HEK293 (cell line): ENCODE data around the gene HESX1.

ENCODE experiments used
- CTCF ChIA-PET: fragments of 350-600 bp; formaldehyde crosslinking; extraction: SDS; loops from one replicate; lab custom pipeline; 2021; ENCODE audit warnings: antibody characterized with exemption; lab: Yijun Ruan, JAX
- POLR2A ChIA-PET: fragments of 300-600 bp; formaldehyde crosslinking; extraction: SDS; loops from one replicate; lab custom pipeline; 2020; ENCODE audit warnings: antibody characterized with exemption, inconsistent platforms; lab: Yijun Ruan, JAX
- H3K27ac ChIP-seq: fragments of 200-500 bp; sonication (Bioruptor generic); 2 replicates; pipeline ENCODE4 v1.5.1; 2014; ENCODE audit warnings: low read depth, low read length, control low read depth, inconsistent platforms; ENCODE audit errors: extremely low read depth
- H3K36me3 ChIP-seq, 2 experiments: fragments of 200-500 bp in 1 of 2; sonication (Bioruptor generic) in 1 of 2; 1 replicate in 1 of 2; 2 replicates in 1 of 2; pipeline ENCODE4 v1.5.1; 2014 to 2017; ENCODE audit warnings: inconsistent platforms in 2 of 2, low read length in 2 of 2; ENCODE audit not compliant: control insufficient read depth in 2 of 2, insufficient read depth in 1 of 2
- H3K4me1 ChIP-seq: fragments of 200-500 bp; sonication (Bioruptor generic); 2 replicates; pipeline ENCODE4 v1.5.1; 2014; ENCODE audit warnings: mild to moderate bottlenecking, low read length, inconsistent platforms; ENCODE audit not compliant: control insufficient read depth, insufficient read depth
- H3K4me3 ChIP-seq: 2 replicates; pipeline ENCODE4 v1.5.1; 2011; ENCODE audit warnings: low read depth, mild to moderate bottlenecking, control low read depth, low read length, moderate library complexity
- H3K9me3 ChIP-seq: fragments of 200-500 bp; sonication (Bioruptor generic); 2 replicates; pipeline ENCODE4 v1.5.1; 2014; ENCODE audit warnings: low read depth, low read length, inconsistent platforms; ENCODE audit not compliant: control insufficient read depth, insufficient read depth
- CTCF ChIP-seq: fragments of 450-650 bp; formaldehyde crosslinking; IDR thresholded peaks from 2 replicates; pipeline ENCODE4 v1.5.1; 2016; ENCODE audit warnings: missing biosample characterization, missing genetic modification characterization
- EGR2 ChIP-seq: fragments of 450-650 bp; formaldehyde crosslinking; IDR thresholded peaks from 2 replicates; pipeline ENCODE4 v1.5.1; 2016; ENCODE audit warnings: low read depth, missing biosample characterization, missing genetic modification characterization
- MZF1 ChIP-seq: fragments of 450-650 bp; formaldehyde crosslinking; IDR thresholded peaks from 2 replicates; pipeline ENCODE4 v1.5.1; 2017; ENCODE audit warnings: missing biosample characterization, missing genetic modification characterization, borderline replicate concordance
- TCF7L2 ChIP-seq: IDR thresholded peaks from 2 replicates; pipeline ENCODE4 v1.6.1; 2011; ENCODE audit warnings: low read depth, mild to moderate bottlenecking, inconsistent platforms, low read length, moderate library complexity, borderline replicate concordance
- ZFHX2 ChIP-seq: fragments of 450-650 bp; formaldehyde crosslinking; conservative IDR thresholded peaks from 2 replicates; pipeline ENCODE4 v1.5.1; 2016; ENCODE audit warnings: missing biosample characterization, missing genetic modification characterization
- ZNF280C ChIP-seq: fragments of 450-650 bp; formaldehyde crosslinking; IDR thresholded peaks from 2 replicates; pipeline ENCODE4 v1.5.1; 2016; ENCODE audit warnings: missing biosample characterization, missing genetic modification characterization
- ZNF501 ChIP-seq: fragments of 450-650 bp; formaldehyde crosslinking; IDR thresholded peaks from 2 replicates; pipeline ENCODE4 v1.5.1; 2016; ENCODE audit warnings: missing biosample characterization, missing genetic modification characterization
- ZNF555 ChIP-seq: fragments of 450-650 bp; formaldehyde crosslinking; conservative IDR thresholded peaks from 2 replicates; pipeline ENCODE4 v1.5.1; 2017; ENCODE audit warnings: missing biosample characterization, mild to moderate bottlenecking, missing genetic modification characterization, inconsistent platforms
- ZNF558 ChIP-seq: fragments of 450-650 bp; formaldehyde crosslinking; IDR thresholded peaks from 2 replicates; pipeline ENCODE4 v1.5.1; 2016; ENCODE audit warnings: missing biosample characterization, missing genetic modification characterization
- ZNF571 ChIP-seq: fragments of 450-650 bp; formaldehyde crosslinking; IDR thresholded peaks from 2 replicates; pipeline ENCODE4 v1.5.0; 2017; ENCODE audit warnings: missing biosample characterization, missing genetic modification characterization
- ZNF629 ChIP-seq: fragments of 450-650 bp; formaldehyde crosslinking; IDR thresholded peaks from 2 replicates; pipeline ENCODE4 v1.5.1; 2017; ENCODE audit warnings: missing biosample characterization, missing genetic modification characterization
- ZNF704 ChIP-seq: fragments of 450-650 bp; formaldehyde crosslinking; IDR thresholded peaks from 2 replicates; pipeline ENCODE4 v1.5.1; 2016; ENCODE audit warnings: missing biosample characterization, missing genetic modification characterization
- ZSCAN23 ChIP-seq: fragments of 450-650 bp; formaldehyde crosslinking; IDR thresholded peaks from 2 replicates; pipeline ENCODE4 v1.5.1; 2016; ENCODE audit warnings: missing biosample characterization, missing genetic modification characterization
- TF ChIP-seq, protein P1 (sequence below): fragments of 450-650 bp; formaldehyde crosslinking; IDR thresholded peaks from 2 replicates; pipeline ENCODE4 v1.5.1; 2016; ENCODE audit warnings: missing biosample characterization, missing genetic modification characterization
- TF ChIP-seq, protein P2 (sequence below): fragments of 450-650 bp; formaldehyde crosslinking; IDR thresholded peaks from 2 replicates; pipeline ENCODE4 v1.5.1; 2016; ENCODE audit warnings: missing biosample characterization, missing genetic modification characterization
- TF ChIP-seq, protein P3 (sequence below): fragments of 450-650 bp; formaldehyde crosslinking; IDR thresholded peaks from 2 replicates; pipeline ENCODE4 v1.5.1; 2016; ENCODE audit warnings: missing biosample characterization, missing genetic modification characterization
- TF ChIP-seq, protein P4 (sequence below): fragments of 450-650 bp; formaldehyde crosslinking; IDR thresholded peaks from 2 replicates; pipeline ENCODE4 v1.5.1; 2016; ENCODE audit warnings: missing biosample characterization, missing genetic modification characterization

The HESX1 gene

GRCh38 chr3:57157545-57157944 lies 42.2 kb downstream of the HESX1 start:
- Histone ChIP-seq H3K4me1 (peaks cover 8% of the 10 kb centered on the region; the same call in 1 of the 2 replicates), H3K36me3 (no peaks in the 10 kb centered on the region), H3K4me3 (no peak overlapping the region), H3K27ac (no peak overlapping the region)
- POLR2A ChIA-PET, result no interaction called here
- TF ChIP-seq MZF1 (tag by site-specific recombination) (no peak), ZFHX2 (tag by site-specific recombination) (peak; percentile 27; the same call in 1 of the 2 replicates), ZSCAN23 (tag by site-specific recombination) (no peak), ZNF501 (tag by site-specific recombination) (no peak)
- TF ChIP-seq, all 188 proteins: peak for 1
- no peaks in the 10 kb centered on the region for H3K9me3 ChIP-seq
- CTCF ChIA-PET, result no interaction called here

DNA sequence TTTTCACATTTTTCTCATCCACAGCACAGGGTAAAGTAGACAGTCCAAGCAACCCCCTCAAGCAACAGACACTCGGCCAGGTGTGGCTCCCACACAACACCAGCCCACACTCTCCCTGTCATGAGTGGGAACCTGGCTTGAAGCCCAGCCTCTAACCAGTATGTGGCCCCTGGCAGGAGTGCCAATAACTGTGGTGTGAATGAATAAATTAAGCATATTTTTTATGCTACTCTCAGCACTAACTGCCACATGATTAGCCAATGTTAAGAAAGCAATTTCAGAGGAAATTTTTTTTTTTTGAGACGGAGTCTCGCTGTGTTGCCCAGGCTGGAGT lies 44.5 kb downstream of the HESX1 start:
- Histone ChIP-seq H3K36me3 (no peaks in the 10 kb centered on the region), H3K27ac (no peak overlapping the region)
- ChIA-PET CTCF (no interaction called here), POLR2A (no interaction called here)
- TF ChIP-seq, protein P1, sequence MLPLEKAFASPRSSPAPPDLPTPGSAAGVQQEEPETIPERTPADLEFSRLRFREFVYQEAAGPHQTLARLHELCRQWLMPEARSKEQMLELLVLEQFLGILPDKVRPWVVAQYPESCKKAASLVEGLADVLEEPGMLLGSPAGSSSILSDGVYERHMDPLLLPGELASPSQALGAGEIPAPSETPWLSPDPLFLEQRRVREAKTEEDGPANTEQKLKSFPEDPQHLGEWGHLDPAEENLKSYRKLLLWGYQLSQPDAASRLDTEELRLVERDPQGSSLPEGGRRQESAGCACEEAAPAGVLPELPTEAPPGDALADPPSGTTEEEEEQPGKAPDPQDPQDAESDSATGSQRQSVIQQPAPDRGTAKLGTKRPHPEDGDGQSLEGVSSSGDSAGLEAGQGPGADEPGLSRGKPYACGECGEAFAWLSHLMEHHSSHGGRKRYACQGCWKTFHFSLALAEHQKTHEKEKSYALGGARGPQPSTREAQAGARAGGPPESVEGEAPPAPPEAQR (tag by site-specific recombination), result no peak
- TF ChIP-seq ZFHX2 (tag by site-specific recombination) (peak; percentile 76), EGR2 (tag by site-specific recombination) (peak; percentile 72)
- TF ChIP-seq, all 188 proteins: peak for 2
- Histone ChIP-seq H3K9me3 (no peaks in the 10 kb centered on the region), H3K4me1 (peaks cover 11% of the 10 kb centered on the region; the same call in 1 of the 2 replicates), H3K4me3 (no peak overlapping the region)

DNA sequence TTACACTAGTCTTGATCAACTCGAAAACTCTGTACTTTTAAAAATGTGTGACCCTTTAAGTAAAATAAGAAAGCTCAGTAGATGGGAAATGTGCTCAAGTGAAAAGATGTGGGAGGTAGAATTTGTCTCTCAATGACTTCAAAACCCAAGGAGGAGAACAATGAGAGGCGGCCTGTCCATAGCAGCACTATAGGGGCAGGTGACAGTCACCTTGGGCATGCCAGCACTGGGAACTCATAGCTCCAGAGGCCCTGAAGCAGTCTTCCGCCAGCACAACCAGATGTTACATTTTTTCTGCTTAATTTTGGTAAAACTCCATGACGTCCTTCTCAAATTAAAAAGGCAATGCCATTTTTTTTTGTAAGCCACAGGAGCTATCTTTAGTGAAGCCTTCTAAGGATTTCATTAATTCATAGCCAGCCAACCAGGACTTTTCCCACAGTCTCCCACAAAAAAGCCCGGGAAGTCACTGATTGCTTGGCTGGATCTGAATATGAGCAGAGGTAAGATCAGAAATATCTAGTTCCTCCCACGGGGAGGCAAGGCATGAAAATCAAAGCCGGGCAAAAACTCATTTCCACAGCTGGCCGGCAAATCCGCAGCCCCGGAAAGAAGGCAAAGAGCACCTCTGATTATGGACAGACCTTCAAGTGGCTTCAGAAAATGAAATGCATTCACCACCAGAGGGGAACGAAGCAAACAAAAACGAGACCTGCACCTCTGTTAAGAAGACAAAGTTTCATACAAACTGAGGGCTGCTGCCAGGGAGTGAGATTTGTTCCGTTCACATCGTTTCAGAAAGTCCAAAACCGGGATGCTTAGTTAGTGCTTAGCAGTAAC lies 45.1 kb downstream of the HESX1 start:
- no peaks in the 10 kb centered on the region for H3K9me3 ChIP-seq
- H3K4me3 ChIP-seq, result no peak overlapping the region
- ChIA-PET POLR2A (no interaction called here), CTCF (interaction anchor here (0.6 kb wide), 2 partner anchors 335 to 355 kb away, joined by 3 to 4 read pairs; no protein-coding TSS in a partner anchor)
- no peaks in the 10 kb centered on the region for H3K36me3 ChIP-seq
- TF ChIP-seq CTCF (tag by site-specific recombination), result no peak
- no peak for TF ChIP-seq ZNF704 (tag by site-specific recombination)
- TF ChIP-seq, protein P2, sequence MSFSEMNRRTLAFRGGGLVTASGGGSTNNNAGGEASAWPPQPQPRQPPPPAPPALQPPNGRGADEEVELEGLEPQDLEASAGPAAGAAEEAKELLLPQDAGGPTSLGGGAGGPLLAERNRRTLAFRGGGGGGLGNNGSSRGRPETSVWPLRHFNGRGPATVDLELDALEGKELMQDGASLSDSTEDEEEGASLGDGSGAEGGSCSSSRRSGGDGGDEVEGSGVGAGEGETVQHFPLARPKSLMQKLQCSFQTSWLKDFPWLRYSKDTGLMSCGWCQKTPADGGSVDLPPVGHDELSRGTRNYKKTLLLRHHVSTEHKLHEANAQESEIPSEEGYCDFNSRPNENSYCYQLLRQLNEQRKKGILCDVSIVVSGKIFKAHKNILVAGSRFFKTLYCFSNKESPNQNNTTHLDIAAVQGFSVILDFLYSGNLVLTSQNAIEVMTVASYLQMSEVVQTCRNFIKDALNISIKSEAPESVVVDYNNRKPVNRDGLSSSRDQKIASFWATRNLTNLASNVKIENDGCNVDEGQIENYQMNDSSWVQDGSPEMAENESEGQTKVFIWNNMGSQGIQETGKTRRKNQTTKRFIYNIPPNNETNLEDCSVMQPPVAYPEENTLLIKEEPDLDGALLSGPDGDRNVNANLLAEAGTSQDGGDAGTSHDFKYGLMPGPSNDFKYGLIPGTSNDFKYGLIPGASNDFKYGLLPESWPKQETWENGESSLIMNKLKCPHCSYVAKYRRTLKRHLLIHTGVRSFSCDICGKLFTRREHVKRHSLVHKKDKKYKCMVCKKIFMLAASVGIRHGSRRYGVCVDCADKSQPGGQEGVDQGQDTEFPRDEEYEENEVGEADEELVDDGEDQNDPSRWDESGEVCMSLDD, result no peak
- TF ChIP-seq, protein P3, sequence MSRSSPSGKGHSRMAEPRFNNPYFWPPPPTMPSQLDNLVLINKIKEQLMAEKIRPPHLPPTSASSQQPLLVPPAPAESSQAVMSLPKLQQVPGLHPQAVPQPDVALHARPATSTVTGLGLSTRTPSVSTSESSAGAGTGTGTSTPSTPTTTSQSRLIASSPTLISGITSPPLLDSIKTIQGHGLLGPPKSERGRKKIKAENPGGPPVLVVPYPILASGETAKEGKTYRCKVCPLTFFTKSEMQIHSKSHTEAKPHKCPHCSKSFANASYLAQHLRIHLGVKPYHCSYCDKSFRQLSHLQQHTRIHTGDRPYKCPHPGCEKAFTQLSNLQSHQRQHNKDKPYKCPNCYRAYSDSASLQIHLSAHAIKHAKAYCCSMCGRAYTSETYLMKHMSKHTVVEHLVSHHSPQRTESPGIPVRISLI, result no peak
- TF ChIP-seq, protein P4, sequence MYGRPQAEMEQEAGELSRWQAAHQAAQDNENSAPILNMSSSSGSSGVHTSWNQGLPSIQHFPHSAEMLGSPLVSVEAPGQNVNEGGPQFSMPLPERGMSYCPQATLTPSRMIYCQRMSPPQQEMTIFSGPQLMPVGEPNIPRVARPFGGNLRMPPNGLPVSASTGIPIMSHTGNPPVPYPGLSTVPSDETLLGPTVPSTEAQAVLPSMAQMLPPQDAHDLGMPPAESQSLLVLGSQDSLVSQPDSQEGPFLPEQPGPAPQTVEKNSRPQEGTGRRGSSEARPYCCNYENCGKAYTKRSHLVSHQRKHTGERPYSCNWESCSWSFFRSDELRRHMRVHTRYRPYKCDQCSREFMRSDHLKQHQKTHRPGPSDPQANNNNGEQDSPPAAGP (tag by site-specific recombination), result no peak
- no peak for TF ChIP-seq ZNF558 (tag by site-specific recombination)
- no peak for TF ChIP-seq TCF7L2
- no peak for TF ChIP-seq ZNF555 (tag by site-specific recombination)
- no peak for TF ChIP-seq ZNF280C
- no peak for TF ChIP-seq ZNF629 (tag by site-specific recombination)
- no peak for TF ChIP-seq ZNF571 (tag by site-specific recombination)
- H3K4me1 ChIP-seq, result peaks cover 11% of the 10 kb centered on the region; the same call in 1 of the 2 replicates
- H3K27ac ChIP-seq, result no peak overlapping the region
